ENCODE measurements around the gene EPHA8. TPM values are rescaled to one million over a fixed set of nuclear protein-coding genes. Genes with fewer than 3 reads are reported as not detected.

The EPHA8 gene
- total RNA-seq, 1 donor from 2014 or later, result 0.24 TPM

- no peak overlapping the region for H3K27ac Mint-ChIP-seq
- no peak overlapping the region for H3K4me3 Mint-ChIP-seq (ENCODE audit: low read depth)
- H3K27me3 Mint-ChIP-seq, result peaks cover 61% of the 10 kb centered on the region
- DNase-seq (ENCODE audit: low spot score, unreplicated experiment), result no peak
- no peaks in the 10 kb centered on the region for H3K36me3 Mint-ChIP-seq (ENCODE audit: insufficient read depth)
- no peak for TF ChIP-seq CTCF (IDR thresholded peaks at IDR 0.05; ENCODE audit: unreplicated experiment)
- H3K4me1 Mint-ChIP-seq (ENCODE audit: low read depth), result no peaks in the 10 kb centered on the region
- no peaks in the 10 kb centered on the region for H3K9me3 Mint-ChIP-seq (ENCODE audit: low read depth)
Measured at GRCh38 chr1:22621761-22622160, 58.5 kb downstream of the EPHA8 start.

GRCh38 chr1:22625262-22625925, 62.1 kb downstream of the EPHA8 start:
- DNase-seq (ENCODE audit: low spot score, unreplicated experiment), result no peak
- Mint-ChIP-seq H3K4me1 (ENCODE audit: low read depth) (no peaks in the 10 kb centered on the region), H3K27me3 (peaks cover 66% of the 10 kb centered on the region), H3K27ac (no peak overlapping the region), H3K36me3 (ENCODE audit: insufficient read depth) (no peaks in the 10 kb centered on the region), H3K9me3 (ENCODE audit: low read depth) (no peaks in the 10 kb centered on the region), H3K4me3 (ENCODE audit: low read depth) (no peak overlapping the region)
- TF ChIP-seq CTCF (IDR thresholded peaks at IDR 0.05; ENCODE audit: unreplicated experiment), result no peak

- Mint-ChIP-seq H3K36me3 (ENCODE audit: insufficient read depth) (no peaks in the 10 kb centered on the region), H3K4me1 (ENCODE audit: low read depth) (no peaks in the 10 kb centered on the region), H3K4me3 (ENCODE audit: low read depth) (no peak overlapping the region), H3K27ac (no peak overlapping the region), H3K9me3 (ENCODE audit: low read depth) (no peaks in the 10 kb centered on the region), H3K27me3 (peaks cover 69% of the 10 kb centered on the region)
- no peak for DNase-seq (ENCODE audit: low spot score, unreplicated experiment)
- TF ChIP-seq CTCF (IDR thresholded peaks at IDR 0.05; ENCODE audit: unreplicated experiment), result no peak
Measured at GRCh38 chr1:22626237-22627157, 63.2 kb downstream of the EPHA8 start.

- H3K27me3 Mint-ChIP-seq, result peaks cover 70% of the 10 kb centered on the region
- no peaks in the 10 kb centered on the region for H3K4me1 Mint-ChIP-seq (ENCODE audit: low read depth)
Measured at GRCh38 chr1:22627331-22627730, 64.0 kb downstream of the EPHA8 start.

More at GRCh38 chr1:22627331-22627730, 64.0 kb downstream of the EPHA8 start:
- no peak for DNase-seq (ENCODE audit: low spot score, unreplicated experiment)
- H3K27ac Mint-ChIP-seq, result no peak overlapping the region
- H3K9me3 Mint-ChIP-seq (ENCODE audit: low read depth), result no peaks in the 10 kb centered on the region
- H3K4me3 Mint-ChIP-seq (ENCODE audit: low read depth), result no peak overlapping the region
- TF ChIP-seq CTCF (IDR thresholded peaks at IDR 0.05; ENCODE audit: unreplicated experiment), result no peak
- no peaks in the 10 kb centered on the region for H3K36me3 Mint-ChIP-seq (ENCODE audit: insufficient read depth)
